Lower leg skin (tissue), 4 donors: ENCODE data around the gene SCGB1C2. TPM values are rescaled to one million over a fixed set of nuclear protein-coding genes. Genes with fewer than 3 reads are reported as not detected.

Experiments
- DNase-seq, 2 donors: peaks; one replicate each; pipeline ENCODE4 v3.0.0-alpha.2; 2019; ENCODE audit warnings: low spot score in 2 of 2
- H3K4me3 ChIP-seq: fragments of 200-600 bp; sonication (generic); 2 replicates; pipeline ENCODE4 v1.5.1; 2017; ENCODE audit warnings: mild to moderate bottlenecking, low read depth; ENCODE audit not compliant: poor library complexity, severe bottlenecking
- CTCF ChIP-seq, 3 donors: fragments of 450-650 bp; IDR thresholded peaks; one replicate each; pipeline ENCODE4 v1.5.1; 2016; ENCODE audit warnings: antibody characterized with exemption in 3 of 3, mild to moderate bottlenecking in 3 of 3, moderate library complexity in 2 of 3
- POLR2A ChIP-seq, 2 donors: fragments of 450-650 bp; IDR thresholded peaks; one replicate each; pipeline ENCODE4 v1.6.1; 2016 to 2017; ENCODE audit warnings: antibody characterized with exemption in 2 of 2, mild to moderate bottlenecking in 1 of 2, moderate library complexity in 1 of 2
- WGBS, 2 donors: methylation state at CpG; one replicate each; pipeline ENCODE4 v1.1.5; 2018; 5-methylcytosine and 5-hydroxymethylcytosine counted together
- intact Hi-C: fragments of 100-400 bp; cut with DNase I; formaldehyde crosslinking; loops from one replicate; pipeline ENCODE4 v1.15.0; 2023; ENCODE audit warnings: low total_unique reads
- total RNA-seq, 4 donors: library from RNA; depleted of rRNA; stranded (reverse); fragments of >200 nt; gene quantifications; one replicate each; pipeline ENCODE4 v1.1.0, GENCODE V29; 2016

SCGB1C2 gene
- total RNA-seq, 4 donors from 2014 or later: not detected

GRCh38 chr17:151004-151403, 13.6 kb downstream of the SCGB1C2 start:
- intact Hi-C loops: no loop called here
- DNase-seq: peak in 1 of 2 donors; percentile 36
- no peak overlapping the region for H3K4me3 ChIP-seq
- TF ChIP-seq CTCF (IDR thresholded peaks at IDR 0.05) (no peak), POLR2A (IDR thresholded peaks at IDR 0.05) (no peak)
- 83 to 93% methylated on average over 2 of the region's 2 CpGs for WGBS, 2 donors

- TF ChIP-seq CTCF (IDR thresholded peaks at IDR 0.05) (no peak), POLR2A (IDR thresholded peaks at IDR 0.05) (no peak)
- H3K4me3 ChIP-seq: no peak overlapping the region
- intact Hi-C loops: no loop called here
- DNase-seq: peak in 1 of 2 donors; percentile 68
- WGBS, 2 donors: 84 to 86% methylated on average over 26 of the region's 26 CpGs
Observed at GRCh38 chr17:151886-152859, 14.8 kb downstream of the SCGB1C2 start.

GRCh38 chr17:152860-153420, 15.6 kb downstream of the SCGB1C2 start:
- peak in 1 of 2 donors; percentile 82 for DNase-seq
- TF ChIP-seq CTCF (IDR thresholded peaks at IDR 0.05) (no peak), POLR2A (IDR thresholded peaks at IDR 0.05) (no peak)
- intact Hi-C loops: no loop called here

GRCh38 chr17:153851-154250, 16.5 kb downstream of the SCGB1C2 start:
- 85 to 93% methylated on average over 9 of the region's 9 CpGs for WGBS, 2 donors
- H3K4me3 ChIP-seq: no peak overlapping the region
- intact Hi-C loops: no loop called here
- TF ChIP-seq CTCF (IDR thresholded peaks at IDR 0.05) (no peak), POLR2A (IDR thresholded peaks at IDR 0.05) (no peak)
- peak in 1 of 2 donors; percentile 37 for DNase-seq

More at GRCh38 chr17:152860-153420, 15.6 kb downstream of the SCGB1C2 start:
- H3K4me3 ChIP-seq: no peak overlapping the region
- 86 to 93% methylated on average over 8 to 12 of the region's 12 CpGs for WGBS, 2 donors

GRCh38 chr17:155576-155975, 18.2 kb downstream of the SCGB1C2 start:
- no peak for TF ChIP-seq CTCF (IDR thresholded peaks at IDR 0.05)
- TF ChIP-seq POLR2A (IDR thresholded peaks at IDR 0.05): no peak
- no peak for DNase-seq
- WGBS, 2 donors: 81 to 82% methylated on average over 7 of the region's 7 CpGs
- no peak overlapping the region for H3K4me3 ChIP-seq
- intact Hi-C loops: no loop called here
